Adipose tissue (tissue), 3 donors: ENCODE results near the gene MEIOSIN. TPM values are rescaled to one million over a fixed set of nuclear protein-coding genes. Genes with fewer than 3 reads are reported as not detected.
A peak's percentile ranks its signal among the peaks of the same experiment; 100 is the strongest.

Source experiments
- H3K27ac ChIP-seq: one replicate; pipeline ENCODE4 v1.5.1; 2013; ENCODE audit warnings: low read depth, low read length
- WGBS, 3 donors: extraction: QIAGEN DNeasy Blood & Tissue Kit; methylation state at CpG; one replicate each; pipeline ENCODE4 v1.1.7; 2013; 5-methylcytosine and 5-hydroxymethylcytosine counted together
- polyA plus RNA-seq, 3 donors: library from polyadenylated mRNA; stranded (reverse); fragments of 200-250 nt; gene quantifications; one replicate each; pipeline ENCODE4 v1.2.3, GENCODE V29; 2013
- donor health status: healthy with polysubstance abuse.
- donor health status: Bipolar disorder and iron deficiency.
- donor health status: healthy.

Gene MEIOSIN
- polyA plus RNA-seq, 3 donors: 0.01 to 0.11 (median 0.02) TPM

GRCh38 chr19:45772130-45772840 is 39.0 kb downstream of the MEIOSIN start:
- H3K27ac ChIP-seq: no peak overlapping the region
- WGBS, 3 donors: 51 to 73% (median 58%) methylated on average over 14 of the region's 14 CpGs

- no peak overlapping the region for H3K27ac ChIP-seq
- 62 to 93% (median 86%) methylated on average over 3 of the region's 3 CpGs for WGBS, 3 donors
Observed at GRCh38 chr19:45772912-45773311, 39.7 kb downstream of the MEIOSIN start.

- WGBS, 3 donors: 15 to 25% (median 18%) methylated on average over 2 of the region's 2 CpGs
- no peak overlapping the region for H3K27ac ChIP-seq
Observed at GRCh38 chr19:45773384-45773783, 40.1 kb downstream of the MEIOSIN start.

- no peak overlapping the region for H3K27ac ChIP-seq
- WGBS, 3 donors: 79 to 87% (median 85%) methylated on average over 9 of the region's 9 CpGs
Observed at GRCh38 chr19:45774765-45775164, 41.5 kb downstream of the MEIOSIN start.

- WGBS, 3 donors: 93 to 95% (median 95%) methylated on average over 32 to 34 of the region's 34 CpGs
- no peak overlapping the region for H3K27ac ChIP-seq
Observed at GRCh38 chr19:45777395-45777961, 44.2 kb downstream of the MEIOSIN start.

- WGBS, 3 donors: 93 to 97% (median 95%) methylated on average over 28 of the region's 28 CpGs
- no peak overlapping the region for H3K27ac ChIP-seq
Observed at GRCh38 chr19:45778010-45778661, 44.9 kb downstream of the MEIOSIN start.

- WGBS, 3 donors: 9 to 23% (median 16%) methylated on average over 48 of the region's 48 CpGs
- no peak overlapping the region for H3K27ac ChIP-seq
Observed at GRCh38 chr19:45779231-45780145, 46.2 kb downstream of the MEIOSIN start.

GRCh38 chr19:45780146-45780447 is 46.9 kb downstream of the MEIOSIN start:
- no peak overlapping the region for H3K27ac ChIP-seq
- WGBS, 3 donors: 33 to 52% (median 51%) methylated on average over 4 of the region's 4 CpGs

GRCh38 chr19:45780448-45781213 is 47.4 kb downstream of the MEIOSIN start:
- 21 to 38% (median 24%) methylated on average over 10 to 13 of the region's 13 CpGs for WGBS, 3 donors
- no peak overlapping the region for H3K27ac ChIP-seq

GRCh38 chr19:45781214-45782161 is 48.2 kb downstream of the MEIOSIN start:
- no peak overlapping the region for H3K27ac ChIP-seq
- 41 to 62% (median 55%) methylated on average over 11 to 17 of the region's 17 CpGs for WGBS, 3 donors

GRCh38 chr19:45782162-45782691 is 49.0 kb downstream of the MEIOSIN start, which contains the start of gene DMPK:
TSS of gene DMPK (minus strand) at chr19:45782490. CDS start at chr19:45782352, 138 bp downstream.
- 26 to 42% (median 37%) methylated on average over 18 of the region's 18 CpGs for WGBS, 3 donors

GRCh38 chr19:45782820-45783785 is 49.9 kb downstream of the MEIOSIN start:
- 53 to 67% (median 61%) methylated on average over 25 to 26 of the region's 26 CpGs for WGBS, 3 donors
- peak overlapping the region; percentile 14 for H3K27ac ChIP-seq

More at GRCh38 chr19:45782162-45782691, 49.0 kb downstream of the MEIOSIN start, which contains the start of gene DMPK:
- H3K27ac ChIP-seq: peak within 1 kb of the TSS; percentile 14

- H3K27ac ChIP-seq: no peak overlapping the region
- whole genome bisulfite sequencing, 3 donors: 75 to 87% (median 79%) methylated on average over 4 of the region's 4 CpGs
Observed at GRCh38 chr19:45784096-45784495, 50.9 kb downstream of the MEIOSIN start.

GRCh38 chr19:45785097-45785496 is 51.9 kb downstream of the MEIOSIN start:
- WGBS, 3 donors: 71 to 80% (median 80%) methylated on average over 5 of the region's 5 CpGs
- no peak overlapping the region for H3K27ac ChIP-seq

- WGBS, 3 donors: 90 to 97% (median 92%) methylated on average over 47 to 57 of the region's 57 CpGs
- H3K27ac ChIP-seq: no peak overlapping the region
Observed at GRCh38 chr19:45785781-45786532, 52.7 kb downstream of the MEIOSIN start.
